Endothelial cell of umbilical vein (primary cell): ENCODE measurements around the gene DHX35. TPM values are rescaled to one million over a fixed set of nuclear protein-coding genes. Genes with fewer than 3 reads are reported as not detected.

Experiments used
- BruUV-seq: library from RNA; stranded (reverse); fragments of 400-500 nt; replicated peaks from 2 replicates; lab custom pipeline; 2021; lab: Mats Ljungman, UMichigan
- CTCF ChIA-PET: fragments of 300-600, 350-600 bp; sonication (Branson Sonifier 250); formaldehyde crosslinking; loops from one replicate; lab custom pipeline; 2021; ENCODE audit warnings: antibody characterized with exemption, inconsistent platforms; lab: Charles Lee
- POLR2A ChIA-PET: fragments of 300-600, 350-600 bp; sonication (Branson Sonifier 250); formaldehyde crosslinking; loops from one replicate; lab custom pipeline; 2021; ENCODE audit warnings: antibody characterized with exemption, inconsistent platforms; lab: Charles Lee
- DNase-seq: peaks from one replicate; pipeline ENCODE4 v3.0.0-alpha.2; 2011; ENCODE audit warnings: low read depth, low spot score
- FAIRE-seq: peaks from 2 replicates; lab custom pipeline; 2011; peaks lifted over from hg19 to GRCh38; lab: Jason Lieb, UNC
- H2AFZ ChIP-seq: 2 replicates; pipeline ENCODE4 v1.6.0; 2012; ENCODE audit warnings: low read depth, low read length, control low read depth, inconsistent platforms
- H3K27ac ChIP-seq: 2 replicates; pipeline ENCODE4 v1.5.1; 2011; ENCODE audit warnings: low read depth, mild to moderate bottlenecking, control low read depth, low read length, moderate library complexity; ENCODE audit not compliant: insufficient read depth
- H3K27me3 ChIP-seq, 2 experiments: 2 replicates each; pipeline versions ENCODE4 v1.6.0 to v1.6.1; 2011; ENCODE audit warnings: low read length in 2 of 2, mixed read lengths in 1 of 2; ENCODE audit not compliant: control insufficient read depth in 2 of 2, insufficient read depth in 2 of 2
- H3K36me3 ChIP-seq, 2 experiments: 2 replicates in 1 of 2; 3 replicates in 1 of 2; pipeline ENCODE4 v1.5.1; 2011; ENCODE audit warnings: low read length in 2 of 2, mild to moderate bottlenecking in 1 of 2, moderate library complexity in 1 of 2; ENCODE audit not compliant: control insufficient read depth in 2 of 2, insufficient read depth in 2 of 2; ENCODE audit errors: extremely low read depth in 1 of 2
- H3K4me1 ChIP-seq: 3 replicates; pipeline ENCODE4 v1.5.1; 2011; ENCODE audit warnings: mild to moderate bottlenecking, low read length; ENCODE audit not compliant: control insufficient read depth, insufficient read depth; ENCODE audit errors: extremely low read depth
- H3K4me2 ChIP-seq: 2 replicates; pipeline ENCODE4 v1.6.1; 2011; ENCODE audit warnings: low read length, control low read depth, mixed read lengths; ENCODE audit not compliant: insufficient read depth
- H3K4me3 ChIP-seq, 3 experiments: fragments of 200-600 bp in 1 of 3; sonication (generic), shearing (Covaris generic) in 1 of 3; replicated peaks in 1 of 3; 2 replicates each; pipeline ENCODE4 v1.5.1; 2011 to 2016; ENCODE audit warnings: control low read depth in 3 of 3, low read length in 3 of 3, mild to moderate bottlenecking in 2 of 3, inconsistent platforms in 1 of 3, low read depth in 1 of 3, moderate library complexity in 1 of 3; ENCODE audit not compliant: insufficient read depth in 1 of 3
- H3K79me2 ChIP-seq: 2 replicates; pipeline ENCODE4 v1.6.0; 2012; ENCODE audit warnings: low read length, inconsistent platforms; ENCODE audit not compliant: control insufficient read depth, insufficient read depth
- H3K9ac ChIP-seq: replicated peaks from 2 replicates; pipeline ENCODE3; 2011; ENCODE audit warnings: low read length, control low read depth; ENCODE audit not compliant: insufficient read depth; ENCODE audit errors: extremely low read depth
- H3K9me1 ChIP-seq: replicated peaks from 3 replicates; pipeline ENCODE4 v1.6.0; 2011; ENCODE audit warnings: mild to moderate bottlenecking, low read length; ENCODE audit not compliant: control insufficient read depth, insufficient read depth; ENCODE audit errors: extremely low read depth
- H3K9me3 ChIP-seq: replicated peaks from 2 replicates; pipeline ENCODE4 v1.5.1; 2012; ENCODE audit warnings: low read length, inconsistent platforms; ENCODE audit not compliant: control insufficient read depth, insufficient read depth
- H4K20me1 ChIP-seq: replicated peaks from 2 replicates; pipeline ENCODE3; 2011; ENCODE audit warnings: mild to moderate bottlenecking, low read length; ENCODE audit not compliant: control insufficient read depth, insufficient read depth; ENCODE audit errors: extremely low read depth
- CTCF ChIP-seq, 2 donors: IDR thresholded peaks; 1 replicate in 1 of 2; 2 replicates in 1 of 2; pipeline ENCODE4 v1.5.1; 2011; ENCODE audit warnings: low read length in 2 of 2, mild to moderate bottlenecking in 2 of 2, moderate library complexity in 2 of 2, control low read depth in 1 of 2, inconsistent platforms in 1 of 2, low read depth in 1 of 2; ENCODE audit not compliant: insufficient read depth in 1 of 2; ENCODE audit errors: extremely low read depth in 1 of 2
- EZH2 ChIP-seq: IDR thresholded peaks from 2 replicates; pipeline ENCODE4 v1.6.1; 2012; ENCODE audit warnings: borderline replicate concordance, low read depth, mild to moderate bottlenecking, moderate library complexity, low read length, inconsistent platforms; ENCODE audit not compliant: severe bottlenecking
- FOS ChIP-seq: IDR thresholded peaks from 2 replicates; pipeline ENCODE4 v1.6.1; 2011; ENCODE audit warnings: mild to moderate bottlenecking, low read length, moderate library complexity, borderline replicate concordance; ENCODE audit not compliant: insufficient read depth
- GATA2 ChIP-seq: IDR thresholded peaks from 2 replicates; pipeline ENCODE4 v1.7.0; 2011; ENCODE audit warnings: low read depth, mild to moderate bottlenecking, moderate library complexity, mixed read lengths, low read length; ENCODE audit not compliant: insufficient read length, insufficient read depth
- JUN ChIP-seq: IDR thresholded peaks from 2 replicates; pipeline ENCODE4 v1.6.1; 2011; ENCODE audit warnings: borderline replicate concordance, low read depth; ENCODE audit not compliant: insufficient read length, insufficient read depth
- MAX ChIP-seq: IDR thresholded peaks from 2 replicates; pipeline ENCODE4 v1.6.1; 2011; ENCODE audit not compliant: insufficient read depth, insufficient read length
- MYC ChIP-seq: IDR thresholded peaks from one replicate; pipeline ENCODE4 v1.6.1; 2011; ENCODE audit warnings: mild to moderate bottlenecking, low read depth, low read length
- POLR2A ChIP-seq: IDR thresholded peaks from 2 replicates; pipeline ENCODE4 v1.6.1; 2012; ENCODE audit warnings: low read depth, mild to moderate bottlenecking, control low read depth, low read length
- POLR2AphosphoS5 ChIP-seq: IDR thresholded peaks from 2 replicates; pipeline ENCODE4 v1.6.1; 2012; ENCODE audit warnings: low read depth, mild to moderate bottlenecking, control low read depth, low read length, moderate library complexity; ENCODE audit not compliant: insufficient read depth
- dilution Hi-C: fragments of 300-500 bp; cut with MboI; formaldehyde crosslinking; loops from one replicate; pipeline ENCODE4 v1.15.0; 2019; ENCODE audit warnings: low sequenced_read_pairs; ENCODE audit not compliant: extremely low pct_ligation_motif_present
- intact Hi-C: fragments of 100-400 bp; cut with micrococcal nuclease; formaldehyde crosslinking; loops from one replicate; pipeline ENCODE4 v1.10.0; 2022
- polyA plus RNA-seq, 4 experiments: library from polyadenylated mRNA; depleted of rRNA in 3 of 4; stranded (reverse) in 3 of 4; unstranded in 1 of 4; fragments of >200 nt; gene quantifications; 2 replicates each; pipeline versions ENCODE4 v1.2.1 to v1.2.3, GENCODE V29; 2011 to 2012; ENCODE audit warnings: missing spikeins in 1 of 4
- total RNA-seq: library from RNA; stranded (reverse); gene quantifications from 2 replicates; pipeline ENCODE4 v1.2.3, GENCODE V29; 2021

Gene DHX35
- total and polyA plus RNA-seq, 2 donors (not counting 3 experiments of a cell fraction or from before 2014, with no cell fraction given) = 10.0 to 13.0 TPM

GRCh38 chr20:39049148-39049547, 87.0 kb downstream of the DHX35 start:
- dilution Hi-C loops = no loop called here
- H3K9me1 ChIP-seq = no peaks in the 10 kb centered on the region

More at GRCh38 chr20:39049148-39049547, 87.0 kb downstream of the DHX35 start:
- POLR2A ChIA-PET = interaction anchor here (0.9 to 1.0 kb wide), 2 partner anchors 122 to 123 kb away, joined by 3 read pairs; partner anchors contain the start of gene FAM83D
- peak overlapping the region; percentile 81 for H2AFZ ChIP-seq
- intact Hi-C loops = loop anchor here (2.0 to 5.0 kb wide), 2 partner anchors 302 to 322 kb away; partner anchors contain the start of gene ACTR5
- H3K79me2 ChIP-seq = no peaks in the 10 kb centered on the region
- CTCF ChIA-PET = interaction anchor here (1.0 to 5.3 kb wide), 25 partner anchors 8 to 1914 kb away, joined by 3 to 143 read pairs (median 11); partner anchors contain the start of genes DHX35 and FAM83D
- no peaks in the 10 kb centered on the region for H3K9me3 ChIP-seq
- FAIRE-seq (no peak), DNase-seq (no peak)
- no peak overlapping the region for H3K4me3 ChIP-seq
- H3K27me3 ChIP-seq = no peaks in the 10 kb centered on the region
- BruUV-seq = no TSS peak
- no peaks in the 10 kb centered on the region for H4K20me1 ChIP-seq
- no peaks in the 10 kb centered on the region for H3K36me3 ChIP-seq
- TF ChIP-seq JUN (no peak), POLR2A (no peak), MAX (no peak), FOS (no peak), MYC (no peak), CTCF (IDR thresholded peaks at IDR 0.05; ENCODE audit: extremely low read depth in 1 of 2, insufficient read depth in 1 of 2, low read depth in 1 of 2, low read length in 2 of 2) (no peak), POLR2AphosphoS5 (no peak), EZH2 (no peak), GATA2 (no peak)
- no peak overlapping the region for H3K27ac ChIP-seq
- H3K4me1 ChIP-seq = peaks cover 3% of the 10 kb centered on the region
- peak overlapping the region; percentile 53 for H3K4me2 ChIP-seq
- no peak overlapping the region for H3K9ac ChIP-seq
